NCI-H146 (cell line): ENCODE measurements around the gene LCP2.

Experiments
- DNase-seq: peaks from one replicate; lab custom pipeline; 2025; lab: John Stamatoyannopoulos, UW

The LCP2 gene

GRCh38 chr5:170216257-170216864 lies 81.2 kb downstream of the LCP2 start:
- no peak for DNase-seq

- no peak for DNase-seq
Measured at GRCh38 chr5:170211575-170212334, 85.8 kb downstream of the LCP2 start.

- no peak for DNase-seq
Measured at GRCh38 chr5:170206958-170207357, 90.6 kb downstream of the LCP2 start.

GRCh38 chr5:170206216-170206615 lies 91.4 kb downstream of the LCP2 start:
- DNase-seq = no peak

GRCh38 chr5:170204202-170204601 lies 93.4 kb downstream of the LCP2 start:
- DNase-seq = no peak

- DNase-seq = no peak
Measured at GRCh38 chr5:170202117-170202516, 95.5 kb downstream of the LCP2 start.

GRCh38 chr5:170201311-170201710 lies 96.3 kb downstream of the LCP2 start:
- no peak for DNase-seq

GRCh38 chr5:170200876-170201275 lies 96.7 kb downstream of the LCP2 start:
- no peak for DNase-seq
